BE2C (cell line): ENCODE results near the gene CBFA2T2.

Experiments
- DNase-seq: peaks from one replicate; pipeline ENCODE4 v3.0.0-alpha.2; 2020
- H3K27me3 ChIP-seq: fragments of 250-450 bp; sonication (Bioruptor Pico); 2 replicates; pipeline ENCODE4 v1.5.1; 2020; ENCODE audit warnings: mild to moderate bottlenecking
- H3K36me3 ChIP-seq: fragments of 250-450 bp; sonication (Bioruptor Pico); 2 replicates; pipeline ENCODE4 v1.5.1; 2020; ENCODE audit warnings: mild to moderate bottlenecking
- H3K4me1 ChIP-seq: fragments of 250-450 bp; sonication (Bioruptor Pico); 2 replicates; pipeline ENCODE4 v1.5.1; 2020
- H3K4me3 ChIP-seq: 2 replicates; pipeline ENCODE4 v1.5.1; 2011; ENCODE audit warnings: low read depth, low read length
- H3K9me3 ChIP-seq: fragments of 250-450 bp; sonication (Bioruptor Pico); 2 replicates; pipeline ENCODE4 v1.5.1; 2020
- TF ChIP-seq, protein P1 (sequence below): IDR thresholded peaks from 2 replicates; pipeline ENCODE4 v1.5.1; 2012; ENCODE audit warnings: mild to moderate bottlenecking, low read depth, low read length

The CBFA2T2 gene

DNA sequence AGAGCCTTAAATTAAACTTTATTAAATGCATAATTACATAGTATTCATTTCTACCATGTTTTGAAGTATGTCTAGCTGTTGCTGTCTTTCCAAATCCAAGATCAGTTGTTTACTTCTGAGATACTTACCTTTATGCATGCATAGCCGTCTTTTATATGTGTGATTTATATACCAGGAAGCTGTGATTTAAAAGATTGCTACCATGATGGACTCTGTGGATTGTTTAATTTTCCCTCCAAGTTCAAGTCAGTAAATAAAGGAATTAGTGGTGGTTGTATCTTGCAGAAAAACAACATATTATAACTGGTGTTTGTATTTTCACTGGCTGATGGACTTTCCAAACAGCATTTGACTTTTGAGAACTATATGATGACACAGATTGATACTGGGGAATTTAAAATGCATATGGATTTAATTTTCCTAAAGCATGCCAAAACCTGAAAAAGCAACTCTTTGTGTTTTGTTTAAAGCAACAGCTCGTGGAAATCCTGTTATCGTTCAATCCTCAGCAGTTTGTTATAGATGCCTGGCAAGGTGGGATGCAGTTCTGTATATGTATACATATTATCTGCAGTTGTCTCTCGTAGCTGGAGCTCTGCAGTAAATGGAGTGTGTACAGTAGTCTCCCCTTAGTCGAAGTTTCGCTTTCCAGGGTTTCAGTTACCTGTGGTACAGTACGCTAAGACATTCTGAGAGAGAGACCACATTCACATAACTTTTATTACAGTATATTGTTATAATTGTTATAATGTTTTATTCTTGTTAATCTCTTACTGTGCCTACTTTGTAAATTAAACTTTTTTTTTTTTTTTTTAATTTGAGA lies 77.1 kb downstream of the CBFA2T2 start:
- no peak overlapping the region for H3K4me3 ChIP-seq
- DNase-seq, result no peak

DNA sequence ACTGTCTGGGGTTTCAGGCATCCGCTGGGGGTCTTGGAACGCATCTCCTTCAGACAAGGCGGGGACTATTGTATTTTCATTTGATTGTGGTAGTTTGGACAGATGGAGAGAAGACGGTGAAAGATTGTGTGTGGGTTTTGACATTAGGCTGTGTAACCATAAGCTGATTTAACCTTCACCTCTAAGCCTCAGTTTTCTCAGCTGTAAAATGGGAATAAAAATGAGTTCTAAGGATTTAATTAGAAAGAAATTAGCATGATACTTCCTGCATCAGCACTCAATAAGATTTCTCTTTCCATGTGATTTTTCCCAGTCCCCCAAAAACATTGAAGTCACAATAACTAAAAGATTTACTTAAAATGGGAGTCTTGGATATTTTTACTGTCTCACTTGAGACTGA lies 78.1 kb downstream of the CBFA2T2 start:
- no peak for DNase-seq
- TF ChIP-seq, protein P1, sequence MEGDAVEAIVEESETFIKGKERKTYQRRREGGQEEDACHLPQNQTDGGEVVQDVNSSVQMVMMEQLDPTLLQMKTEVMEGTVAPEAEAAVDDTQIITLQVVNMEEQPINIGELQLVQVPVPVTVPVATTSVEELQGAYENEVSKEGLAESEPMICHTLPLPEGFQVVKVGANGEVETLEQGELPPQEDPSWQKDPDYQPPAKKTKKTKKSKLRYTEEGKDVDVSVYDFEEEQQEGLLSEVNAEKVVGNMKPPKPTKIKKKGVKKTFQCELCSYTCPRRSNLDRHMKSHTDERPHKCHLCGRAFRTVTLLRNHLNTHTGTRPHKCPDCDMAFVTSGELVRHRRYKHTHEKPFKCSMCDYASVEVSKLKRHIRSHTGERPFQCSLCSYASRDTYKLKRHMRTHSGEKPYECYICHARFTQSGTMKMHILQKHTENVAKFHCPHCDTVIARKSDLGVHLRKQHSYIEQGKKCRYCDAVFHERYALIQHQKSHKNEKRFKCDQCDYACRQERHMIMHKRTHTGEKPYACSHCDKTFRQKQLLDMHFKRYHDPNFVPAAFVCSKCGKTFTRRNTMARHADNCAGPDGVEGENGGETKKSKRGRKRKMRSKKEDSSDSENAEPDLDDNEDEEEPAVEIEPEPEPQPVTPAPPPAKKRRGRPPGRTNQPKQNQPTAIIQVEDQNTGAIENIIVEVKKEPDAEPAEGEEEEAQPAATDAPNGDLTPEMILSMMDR, result no peak
- Histone ChIP-seq H3K4me3 (no peak overlapping the region), H3K36me3 (no peaks in the 10 kb centered on the region), H3K27me3 (no peaks in the 10 kb centered on the region), H3K4me1 (peaks cover 24% of the 10 kb centered on the region), H3K9me3 (no peaks in the 10 kb centered on the region)

More for the DNA sequence above, 77.1 kb downstream of the CBFA2T2 start:
- Histone ChIP-seq H3K9me3 (no peaks in the 10 kb centered on the region), H3K27me3 (no peaks in the 10 kb centered on the region), H3K36me3 (no peaks in the 10 kb centered on the region), H3K4me1 (peaks cover 24% of the 10 kb centered on the region)
- TF ChIP-seq, protein P1, result no peak

DNA sequence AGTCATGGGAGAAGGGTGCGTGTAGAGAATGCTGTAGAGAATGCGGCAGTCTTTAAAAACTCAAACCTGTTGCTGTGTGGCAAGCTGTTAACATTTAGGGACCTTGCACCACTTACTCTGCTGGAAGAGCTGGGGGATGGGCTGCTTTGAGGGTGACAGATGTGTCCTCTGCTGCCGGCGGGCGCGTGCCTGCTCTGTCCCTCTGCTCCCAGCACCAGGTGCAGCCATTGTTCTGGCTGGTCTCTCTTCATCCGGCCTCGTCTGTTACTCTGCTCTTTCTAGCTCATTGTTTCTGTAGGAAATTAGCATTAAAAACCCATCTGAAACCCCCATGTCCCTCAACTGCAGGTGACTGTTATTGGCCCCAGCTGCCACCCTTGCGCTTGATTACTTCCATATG lies 78.5 kb downstream of the CBFA2T2 start:
- Histone ChIP-seq H3K4me1 (peaks cover 24% of the 10 kb centered on the region), H3K27me3 (no peaks in the 10 kb centered on the region), H3K9me3 (no peaks in the 10 kb centered on the region), H3K4me3 (peak overlapping the region; percentile 13; the same call in 1 of the 2 replicates), H3K36me3 (no peaks in the 10 kb centered on the region)
- TF ChIP-seq, protein P1, result no peak
- peak; percentile 94 for DNase-seq

DNA sequence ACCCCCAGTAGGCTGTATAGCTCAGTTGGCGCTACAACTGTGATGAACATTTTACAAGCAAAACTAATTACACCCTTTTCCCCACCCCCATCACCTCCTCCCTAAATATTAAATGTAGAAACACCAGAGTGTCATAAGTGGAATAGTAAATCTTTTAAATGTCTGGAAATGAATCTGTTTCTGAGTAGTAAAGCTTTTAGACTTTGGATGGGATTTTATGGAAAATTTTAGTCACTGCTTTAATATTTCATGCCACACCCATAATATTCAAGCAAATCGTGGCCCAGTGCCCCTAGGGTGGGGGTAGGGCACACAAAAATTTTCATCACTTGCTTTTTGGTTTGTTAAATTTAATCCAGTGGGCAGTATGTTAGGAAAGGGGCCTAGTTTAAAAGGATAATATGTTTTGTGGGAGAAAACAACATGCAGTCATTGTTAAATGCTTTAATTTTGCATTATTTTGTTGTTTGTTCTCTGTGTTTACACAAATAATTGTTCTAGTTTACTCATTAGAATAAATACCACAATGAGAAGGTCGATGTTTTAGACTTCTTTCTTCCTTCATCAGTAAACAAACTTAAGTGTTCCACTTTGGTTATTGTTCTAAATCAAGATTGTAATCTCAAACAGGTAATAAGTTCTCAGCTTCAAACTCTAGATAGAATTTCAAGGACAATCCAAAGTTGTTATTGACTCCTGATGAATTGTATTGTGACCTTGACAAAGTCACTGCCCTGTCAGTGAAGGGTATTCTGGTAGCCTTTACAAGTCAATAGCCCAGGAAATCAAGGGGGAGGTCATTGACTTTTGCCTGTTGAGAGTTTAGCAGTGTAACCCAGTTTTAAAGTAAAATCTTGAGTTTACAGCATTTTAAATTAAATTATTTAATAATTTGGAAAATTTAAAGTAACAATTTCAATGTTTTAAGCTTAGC lies 79.2 kb downstream of the CBFA2T2 start:
- H3K4me1 ChIP-seq, result peaks cover 24% of the 10 kb centered on the region
- DNase-seq, result no peak
- TF ChIP-seq, protein P1, result no peak

DNA sequence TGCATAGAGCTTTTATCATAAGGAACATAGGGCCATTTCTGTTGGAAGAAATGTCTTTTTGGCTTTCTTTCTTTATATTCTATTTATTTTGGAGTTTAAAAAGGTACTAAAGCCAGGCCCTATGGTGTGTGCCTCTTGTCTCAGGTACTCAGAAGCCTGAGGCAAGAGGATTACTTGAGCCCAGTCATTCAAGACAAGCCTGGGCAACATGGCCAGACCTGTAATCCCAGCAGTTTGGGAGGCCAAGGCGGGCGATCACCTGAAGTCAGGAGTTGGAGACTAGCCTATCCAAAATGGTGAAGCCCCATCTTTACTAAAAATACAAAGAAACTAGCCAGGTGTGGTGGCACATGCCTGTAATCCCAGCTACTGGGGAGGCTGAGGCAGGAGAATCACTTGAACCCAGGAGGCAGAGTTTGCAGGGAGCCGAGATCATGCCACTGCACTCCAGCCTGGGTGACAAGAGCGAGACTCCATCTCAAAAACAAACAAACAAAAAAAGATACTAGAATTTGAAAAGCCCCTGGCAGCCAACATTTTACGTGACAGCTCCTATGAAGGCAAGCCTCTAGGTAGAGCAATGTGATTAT lies 80.0 kb downstream of the CBFA2T2 start:
- H3K27me3 ChIP-seq, result no peaks in the 10 kb centered on the region
- TF ChIP-seq, protein P1, result no peak
- no peak for DNase-seq
- no peaks in the 10 kb centered on the region for H3K36me3 ChIP-seq
- H3K4me3 ChIP-seq, result no peak overlapping the region
- no peaks in the 10 kb centered on the region for H3K9me3 ChIP-seq
- peaks cover 24% of the 10 kb centered on the region for H3K4me1 ChIP-seq

More for the DNA sequence above, 79.2 kb downstream of the CBFA2T2 start:
- no peaks in the 10 kb centered on the region for H3K36me3 ChIP-seq
- peak overlapping the region; percentile 13; the same call in 1 of the 2 replicates for H3K4me3 ChIP-seq
- H3K9me3 ChIP-seq, result no peaks in the 10 kb centered on the region
- H3K27me3 ChIP-seq, result no peaks in the 10 kb centered on the region
